ENCODE measurements around the gene NTRK2. TPM values are rescaled to one million over a fixed set of nuclear protein-coding genes. Genes with fewer than 3 reads are reported as not detected.

The NTRK2 gene
- total and polyA plus RNA-seq, 3 donors from 2014 or later = 5.3 to 10.8 (median 5.6) TPM

DNA sequence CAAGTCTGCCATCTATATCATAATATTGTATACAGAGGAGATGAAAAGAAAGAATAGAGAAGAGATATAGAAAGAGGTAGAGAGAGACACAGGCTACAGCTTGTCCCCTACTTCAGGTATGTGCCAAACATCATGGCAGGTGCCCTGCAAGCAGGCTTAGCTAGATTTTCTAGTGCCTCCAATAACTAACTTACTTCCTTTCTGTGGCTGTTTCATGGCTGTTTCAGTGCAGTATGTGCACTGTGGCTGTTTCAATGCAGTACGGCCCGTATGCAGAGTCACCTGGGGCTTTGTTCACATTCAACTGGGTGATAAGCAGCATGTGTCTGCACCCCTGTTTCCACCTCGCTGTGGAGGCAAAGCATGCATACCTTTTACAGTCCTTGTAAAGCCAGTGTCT is 327.2 kb downstream of the NTRK2 start:
- DNase-seq = no peak
- TF ChIP-seq, protein P1, sequence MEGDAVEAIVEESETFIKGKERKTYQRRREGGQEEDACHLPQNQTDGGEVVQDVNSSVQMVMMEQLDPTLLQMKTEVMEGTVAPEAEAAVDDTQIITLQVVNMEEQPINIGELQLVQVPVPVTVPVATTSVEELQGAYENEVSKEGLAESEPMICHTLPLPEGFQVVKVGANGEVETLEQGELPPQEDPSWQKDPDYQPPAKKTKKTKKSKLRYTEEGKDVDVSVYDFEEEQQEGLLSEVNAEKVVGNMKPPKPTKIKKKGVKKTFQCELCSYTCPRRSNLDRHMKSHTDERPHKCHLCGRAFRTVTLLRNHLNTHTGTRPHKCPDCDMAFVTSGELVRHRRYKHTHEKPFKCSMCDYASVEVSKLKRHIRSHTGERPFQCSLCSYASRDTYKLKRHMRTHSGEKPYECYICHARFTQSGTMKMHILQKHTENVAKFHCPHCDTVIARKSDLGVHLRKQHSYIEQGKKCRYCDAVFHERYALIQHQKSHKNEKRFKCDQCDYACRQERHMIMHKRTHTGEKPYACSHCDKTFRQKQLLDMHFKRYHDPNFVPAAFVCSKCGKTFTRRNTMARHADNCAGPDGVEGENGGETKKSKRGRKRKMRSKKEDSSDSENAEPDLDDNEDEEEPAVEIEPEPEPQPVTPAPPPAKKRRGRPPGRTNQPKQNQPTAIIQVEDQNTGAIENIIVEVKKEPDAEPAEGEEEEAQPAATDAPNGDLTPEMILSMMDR (IDR thresholded peaks at IDR 0.05) = no peak
- no peaks in the 10 kb centered on the region for H3K9me3 ChIP-seq
- no peak overlapping the region for H3K27ac ChIP-seq
- H3K4me1 ChIP-seq = no peaks in the 10 kb centered on the region
- H3K36me3 ChIP-seq (ENCODE audit: low read depth, missing control alignments) = no peaks in the 10 kb centered on the region
- no peak overlapping the region for H3K4me3 ChIP-seq
- H3K27me3 ChIP-seq = no peaks in the 10 kb centered on the region
- WGBS, 2 donors = 93% methylated on average over 3 of the region's 3 CpGs
- intact Hi-C loops (cut with DNase I; ENCODE audit: low total_unique reads) = no loop called here

DNA sequence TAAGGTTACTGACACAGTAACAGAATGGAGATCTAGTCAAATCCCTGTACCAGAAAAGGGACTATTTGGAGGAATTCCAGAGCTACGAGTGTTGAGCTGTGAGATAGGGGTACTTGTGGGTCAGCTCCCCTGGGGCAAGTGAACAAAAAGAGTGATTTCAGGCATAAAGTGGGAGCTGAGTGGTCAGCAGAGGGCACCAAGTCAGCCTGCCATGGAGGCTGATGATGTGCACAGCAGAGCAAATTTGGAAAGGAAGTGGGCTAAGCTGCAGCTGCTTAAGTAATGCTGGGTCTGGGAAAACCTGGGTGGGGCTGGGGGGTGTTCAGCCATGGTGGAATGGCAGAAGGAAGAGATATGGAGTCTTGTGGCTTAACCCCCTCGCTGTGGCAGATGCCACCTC is 327.9 kb downstream of the NTRK2 start:
- no peak overlapping the region for H3K4me3 ChIP-seq
- H3K27ac ChIP-seq = no peak overlapping the region
- intact Hi-C loops (cut with DNase I; ENCODE audit: low total_unique reads) = no loop called here
- H3K4me1 ChIP-seq = no peaks in the 10 kb centered on the region
- TF ChIP-seq, protein P1 (IDR thresholded peaks at IDR 0.05) = no peak
- no peak for TF ChIP-seq POLR2A (IDR thresholded peaks at IDR 0.05)
- DNase-seq = no peak
- H3K9me3 ChIP-seq = no peaks in the 10 kb centered on the region
- H3K36me3 ChIP-seq (ENCODE audit: low read depth, missing control alignments) = no peaks in the 10 kb centered on the region
- H3K27me3 ChIP-seq = no peaks in the 10 kb centered on the region
- 81 to 82% methylated on average over 2 of the region's 2 CpGs for WGBS, 2 donors

DNA sequence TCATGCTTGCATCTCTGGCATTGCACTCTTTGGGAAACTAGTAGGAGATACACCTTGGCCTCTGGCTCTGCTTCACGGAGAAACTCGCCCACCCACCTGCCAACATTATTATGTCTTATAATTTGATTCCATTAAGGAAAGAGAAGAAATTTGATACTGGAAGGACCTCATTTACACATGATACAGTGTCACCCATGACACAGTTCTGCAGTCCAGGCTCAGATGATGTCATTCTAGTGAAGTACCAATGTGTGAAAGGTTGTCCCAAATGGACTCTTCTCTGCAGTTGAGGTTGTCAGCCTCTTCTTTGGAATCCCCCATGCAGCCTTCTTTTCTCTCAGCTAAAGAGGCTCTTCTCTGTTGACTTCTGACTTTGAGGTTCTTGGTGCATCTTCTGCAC is 329.1 kb downstream of the NTRK2 start:
- intact Hi-C loops (cut with DNase I; ENCODE audit: low total_unique reads) = no loop called here
- H3K27ac ChIP-seq = no peak overlapping the region
- H3K4me1 ChIP-seq = no peaks in the 10 kb centered on the region
- no peak for TF ChIP-seq POLR2A (IDR thresholded peaks at IDR 0.05)
- TF ChIP-seq, protein P1 (IDR thresholded peaks at IDR 0.05) = no peak
- no peak for DNase-seq
- H3K9me3 ChIP-seq = no peaks in the 10 kb centered on the region
- WGBS, 2 donors = 46 to 95% methylated on average over 2 of the region's 2 CpGs
- H3K27me3 ChIP-seq = no peaks in the 10 kb centered on the region
- H3K36me3 ChIP-seq (ENCODE audit: low read depth, missing control alignments) = no peaks in the 10 kb centered on the region
- H3K4me3 ChIP-seq = no peak overlapping the region

DNA sequence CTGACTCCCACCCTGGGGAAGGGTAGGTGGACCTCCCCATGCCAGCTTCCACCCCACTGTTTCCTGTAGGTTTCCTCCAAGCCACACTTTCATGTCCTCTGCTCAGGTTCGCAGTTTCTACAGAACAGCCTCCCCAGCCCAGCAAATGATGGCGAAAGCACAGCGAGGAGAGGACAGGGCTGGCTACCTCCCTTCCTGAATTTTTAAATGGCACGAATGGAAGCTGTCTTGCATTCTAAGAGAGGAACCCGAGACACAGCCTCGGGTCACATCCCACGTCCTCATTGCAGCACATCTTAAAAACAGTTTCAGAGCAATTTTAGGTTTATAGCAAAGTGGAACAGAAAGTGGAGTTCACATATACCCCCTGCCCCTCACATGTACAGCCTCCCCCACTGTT is 330.3 kb downstream of the NTRK2 start:
- no peak for TF ChIP-seq POLR2A (IDR thresholded peaks at IDR 0.05)
- TF ChIP-seq, protein P1 (IDR thresholded peaks at IDR 0.05) = no peak
- 75 to 91% methylated on average over 7 of the region's 7 CpGs for WGBS, 2 donors
- no peaks in the 10 kb centered on the region for H3K27me3 ChIP-seq
- no peaks in the 10 kb centered on the region for H3K9me3 ChIP-seq
- H3K27ac ChIP-seq = no peak overlapping the region
- intact Hi-C loops (cut with DNase I; ENCODE audit: low total_unique reads) = no loop called here
- no peak for DNase-seq
- H3K36me3 ChIP-seq (ENCODE audit: low read depth, missing control alignments) = no peaks in the 10 kb centered on the region
- H3K4me3 ChIP-seq = no peak overlapping the region
- no peaks in the 10 kb centered on the region for H3K4me1 ChIP-seq

DNA sequence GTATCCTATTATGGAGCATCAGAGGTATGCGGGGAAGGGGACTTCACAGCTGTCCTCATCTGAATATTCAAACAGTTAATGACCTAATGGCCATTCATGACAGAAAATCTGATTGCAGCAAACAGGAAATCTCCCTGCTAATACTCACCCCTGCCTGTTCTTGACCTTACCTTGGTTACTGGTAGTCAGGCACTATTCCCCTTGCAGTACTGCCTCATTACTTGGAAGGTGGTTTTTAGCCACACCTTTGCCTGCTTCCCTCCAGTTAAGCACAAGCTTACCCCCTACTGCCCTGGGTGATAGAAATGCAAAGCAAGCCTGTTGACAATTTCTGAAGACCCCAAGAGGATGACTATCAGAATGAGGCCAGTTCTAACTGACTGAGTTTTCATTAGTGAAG is 332.4 kb downstream of the NTRK2 start:
- H3K36me3 ChIP-seq (ENCODE audit: low read depth, missing control alignments) = no peaks in the 10 kb centered on the region
- no peak for DNase-seq
- no peaks in the 10 kb centered on the region for H3K27me3 ChIP-seq
- TF ChIP-seq POLR2A (IDR thresholded peaks at IDR 0.05) = no peak
- TF ChIP-seq, protein P1 (IDR thresholded peaks at IDR 0.05) = no peak
- intact Hi-C loops (cut with DNase I; ENCODE audit: low total_unique reads) = no loop called here
- no peak overlapping the region for H3K27ac ChIP-seq
- no peaks in the 10 kb centered on the region for H3K9me3 ChIP-seq
- no peaks in the 10 kb centered on the region for H3K4me1 ChIP-seq
- WGBS, 2 donors = 91 to 100% methylated on average over 1 of the region's 1 CpG
- no peak overlapping the region for H3K4me3 ChIP-seq
